GM12872 (cell line): Measurements from ENCODE around the gene CENPP.

Source experiments
- TF ChIP-seq, protein P1 (sequence below): IDR thresholded peaks from 3 replicates; pipeline ENCODE4 v1.5.1; 2011; ENCODE audit warnings: low read depth, mild to moderate bottlenecking, low read length, moderate library complexity; ENCODE audit not compliant: insufficient read depth

Gene CENPP

DNA sequence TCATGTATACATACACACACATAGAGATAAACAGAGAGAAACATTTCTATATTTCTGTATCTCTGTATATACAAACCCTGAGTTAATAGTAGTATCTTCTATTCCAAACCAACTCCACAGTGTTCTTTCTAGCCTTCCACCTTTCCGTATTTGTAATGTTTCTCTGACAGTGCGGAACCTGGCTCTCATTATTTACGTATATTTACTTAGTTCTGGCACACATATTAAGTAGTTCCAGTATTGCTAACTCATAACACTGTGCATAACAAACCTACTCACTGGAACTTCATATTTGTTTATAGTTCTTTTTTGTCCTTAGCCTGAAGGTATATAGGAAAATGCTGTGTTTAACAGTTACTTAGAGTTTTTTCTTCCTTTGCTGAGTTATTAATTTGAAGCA is 72.1 kb downstream of the CENPP start:
- TF ChIP-seq, protein P1, sequence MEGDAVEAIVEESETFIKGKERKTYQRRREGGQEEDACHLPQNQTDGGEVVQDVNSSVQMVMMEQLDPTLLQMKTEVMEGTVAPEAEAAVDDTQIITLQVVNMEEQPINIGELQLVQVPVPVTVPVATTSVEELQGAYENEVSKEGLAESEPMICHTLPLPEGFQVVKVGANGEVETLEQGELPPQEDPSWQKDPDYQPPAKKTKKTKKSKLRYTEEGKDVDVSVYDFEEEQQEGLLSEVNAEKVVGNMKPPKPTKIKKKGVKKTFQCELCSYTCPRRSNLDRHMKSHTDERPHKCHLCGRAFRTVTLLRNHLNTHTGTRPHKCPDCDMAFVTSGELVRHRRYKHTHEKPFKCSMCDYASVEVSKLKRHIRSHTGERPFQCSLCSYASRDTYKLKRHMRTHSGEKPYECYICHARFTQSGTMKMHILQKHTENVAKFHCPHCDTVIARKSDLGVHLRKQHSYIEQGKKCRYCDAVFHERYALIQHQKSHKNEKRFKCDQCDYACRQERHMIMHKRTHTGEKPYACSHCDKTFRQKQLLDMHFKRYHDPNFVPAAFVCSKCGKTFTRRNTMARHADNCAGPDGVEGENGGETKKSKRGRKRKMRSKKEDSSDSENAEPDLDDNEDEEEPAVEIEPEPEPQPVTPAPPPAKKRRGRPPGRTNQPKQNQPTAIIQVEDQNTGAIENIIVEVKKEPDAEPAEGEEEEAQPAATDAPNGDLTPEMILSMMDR, result no peak

DNA sequence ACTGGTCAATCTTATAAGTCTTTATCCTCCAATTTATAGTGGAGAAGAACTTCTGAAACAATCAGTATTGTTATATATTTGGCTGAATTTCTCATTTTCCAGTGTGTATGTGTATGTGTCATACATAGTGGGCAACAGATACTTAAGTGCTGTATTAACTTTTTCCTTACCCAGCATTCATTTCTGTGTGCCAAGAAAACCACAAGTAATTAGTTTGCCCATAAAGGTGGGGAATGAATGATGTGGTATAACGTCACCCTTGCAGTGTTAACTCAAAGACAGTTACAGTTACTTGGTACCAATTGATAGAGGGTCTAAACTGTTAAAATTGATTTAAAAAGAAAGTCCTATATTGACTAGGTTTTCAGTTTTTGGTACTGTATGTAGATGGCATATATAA is 76.6 kb downstream of the CENPP start:
- TF ChIP-seq, protein P1, result no peak

DNA sequence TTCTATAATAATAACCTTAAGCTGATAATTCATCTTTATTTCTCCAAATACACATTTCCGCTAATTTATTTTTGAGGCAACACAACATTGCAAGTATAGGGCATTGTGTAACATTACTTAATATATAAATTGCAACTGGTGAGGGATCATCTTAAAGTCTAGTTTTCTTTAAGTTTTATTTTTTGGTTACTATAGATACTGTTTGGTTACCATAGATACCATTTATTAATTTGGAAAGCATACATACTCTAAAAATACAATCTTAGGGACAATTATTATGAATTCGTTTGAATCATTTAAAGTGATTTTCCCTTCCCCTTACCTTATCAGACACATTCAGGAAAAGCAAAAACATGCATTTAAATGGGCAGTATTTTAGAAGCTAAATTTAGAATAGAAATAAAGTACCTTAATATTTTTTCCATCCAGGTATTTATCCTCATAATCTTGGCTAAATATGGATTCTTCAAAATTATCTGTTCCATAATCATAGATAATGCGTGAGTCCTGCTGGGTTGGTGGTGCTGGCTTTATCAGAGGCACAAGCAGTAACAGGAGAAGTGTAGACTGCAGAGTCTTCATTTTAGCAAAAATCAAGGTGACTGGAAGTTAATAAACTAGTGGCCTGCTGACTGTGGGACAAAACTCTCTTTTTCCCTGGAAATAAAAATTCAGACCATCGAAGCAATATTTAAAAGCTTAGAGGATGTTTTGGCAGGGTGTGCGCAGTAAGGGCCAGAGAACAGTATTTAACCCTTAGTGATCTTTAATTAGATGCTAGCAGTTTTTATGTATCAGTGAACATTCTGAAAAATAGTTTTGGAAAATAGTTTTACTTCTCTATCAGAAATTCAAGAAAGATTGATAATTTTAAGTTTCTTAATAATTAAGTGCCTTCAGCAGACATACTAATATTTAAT is 77.3 kb downstream of the CENPP start:
- TF ChIP-seq, protein P1, result no peak

DNA sequence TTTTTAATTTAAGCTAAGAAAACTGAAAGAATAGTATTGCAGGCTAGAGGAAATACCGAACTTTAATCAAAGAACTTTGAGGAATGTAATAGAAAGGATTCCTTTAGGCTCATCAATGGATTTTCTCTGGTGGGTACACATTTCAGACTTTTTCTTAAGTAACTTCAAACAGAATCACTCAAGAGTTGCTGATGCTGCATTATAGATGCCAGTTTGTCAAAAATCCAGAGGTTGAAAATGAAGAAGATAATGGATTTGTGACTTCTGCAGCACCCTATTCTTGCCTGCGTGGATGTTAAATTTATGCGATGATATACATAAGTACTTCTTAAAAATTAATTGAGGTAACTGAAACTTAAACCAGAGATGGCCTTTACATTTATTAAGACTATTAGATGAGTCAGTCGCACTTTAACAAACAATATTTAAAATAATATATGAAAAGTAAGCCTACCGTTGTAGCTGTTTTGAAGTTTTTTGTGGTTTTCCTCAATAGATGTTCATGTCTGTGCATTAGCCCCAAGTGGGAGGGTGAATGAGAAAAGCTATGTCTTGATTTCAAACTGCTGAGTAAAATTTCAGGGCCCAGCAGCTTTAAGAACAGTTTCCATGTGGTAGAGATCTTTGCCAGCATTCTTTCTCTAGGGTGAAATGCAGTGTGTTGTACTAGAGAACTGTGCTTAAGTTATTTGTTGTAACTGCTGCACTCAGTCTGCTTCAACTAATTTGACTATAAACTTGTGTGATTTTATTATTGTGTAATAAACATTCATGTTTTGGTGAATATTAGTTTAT is 78.5 kb downstream of the CENPP start, which contains the start of gene OGN:
Gene OGN (minus strand): TSS at position 537 of the 795 bp plus-strand sequence. CDS start 1,171 bp downstream, outside the sequence.
- TF ChIP-seq, protein P1, result no peak

DNA sequence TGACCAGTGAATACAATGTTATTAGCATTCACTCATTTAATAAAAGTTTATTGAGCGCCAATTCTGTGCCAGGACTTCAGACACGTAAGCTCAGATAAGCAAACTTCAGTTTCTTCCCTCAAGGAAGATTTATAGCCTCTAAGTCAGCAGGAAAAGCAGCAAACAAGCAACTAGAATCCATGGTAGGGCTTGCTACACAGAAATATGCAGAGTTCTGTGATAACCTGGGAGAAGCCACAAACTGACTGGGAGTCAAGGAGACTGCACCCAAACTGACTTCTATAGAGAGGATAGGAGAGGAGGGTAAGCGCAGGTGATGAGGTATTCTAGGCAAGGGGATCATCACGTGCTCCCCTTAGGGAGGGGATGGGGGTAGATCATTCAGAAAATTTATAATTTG is 80.1 kb downstream of the CENPP start:
- TF ChIP-seq, protein P1, result no peak

DNA sequence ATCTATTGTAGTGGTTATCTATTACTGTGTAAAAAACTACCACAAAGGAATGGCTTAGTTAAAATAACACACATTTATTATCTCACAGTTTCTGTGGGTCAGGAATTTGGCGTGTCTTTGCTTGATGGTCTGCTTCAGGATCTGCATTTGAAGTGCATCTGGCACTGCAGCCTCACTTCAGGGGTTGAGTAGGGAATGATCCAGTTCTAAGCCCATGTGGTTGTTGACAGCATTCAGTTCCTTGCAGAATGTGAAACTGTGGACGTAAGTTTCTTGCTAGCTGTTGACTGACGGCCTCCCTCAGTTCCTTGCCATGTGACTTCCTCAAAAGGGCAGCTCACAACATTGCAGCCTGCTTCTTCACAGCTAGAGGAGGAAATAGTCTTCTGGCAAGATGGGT is 80.7 kb downstream of the CENPP start:
- TF ChIP-seq, protein P1, result no peak

DNA sequence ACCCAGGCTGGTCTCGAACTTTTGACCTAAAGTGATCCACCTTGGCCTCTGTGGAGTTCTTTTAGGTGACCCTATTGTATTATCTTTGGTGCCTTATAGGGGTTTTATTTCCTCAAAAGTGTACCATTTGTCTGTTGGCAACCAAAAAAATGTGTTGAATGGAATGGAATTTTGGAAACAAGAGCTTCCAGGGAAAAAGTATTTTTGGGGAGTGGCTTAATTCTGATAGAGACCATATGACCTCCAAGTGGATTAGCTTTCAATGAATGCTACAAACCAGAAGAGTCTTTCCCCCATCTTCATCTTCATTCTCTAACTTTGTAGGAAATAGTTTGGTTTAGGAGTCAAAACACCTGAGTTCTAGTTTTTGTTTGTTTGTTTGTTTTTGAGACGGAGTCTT is 82.1 kb downstream of the CENPP start:
- TF ChIP-seq, protein P1, result no peak
